HTR-8/SVneo (cell line): ENCODE measurements around the gene PHKG2.

Experiments
- DNase-seq: peaks from one replicate; pipeline ENCODE4 v3.0.0; 2011; ENCODE audit warnings: low spot score, mixed read lengths; ENCODE audit not compliant: insufficient read length
- FAIRE-seq: peaks from 2 replicates; lab custom pipeline; 2011; peaks lifted over from hg19 to GRCh38; lab: Jason Lieb, UNC

PHKG2 gene

DNA sequence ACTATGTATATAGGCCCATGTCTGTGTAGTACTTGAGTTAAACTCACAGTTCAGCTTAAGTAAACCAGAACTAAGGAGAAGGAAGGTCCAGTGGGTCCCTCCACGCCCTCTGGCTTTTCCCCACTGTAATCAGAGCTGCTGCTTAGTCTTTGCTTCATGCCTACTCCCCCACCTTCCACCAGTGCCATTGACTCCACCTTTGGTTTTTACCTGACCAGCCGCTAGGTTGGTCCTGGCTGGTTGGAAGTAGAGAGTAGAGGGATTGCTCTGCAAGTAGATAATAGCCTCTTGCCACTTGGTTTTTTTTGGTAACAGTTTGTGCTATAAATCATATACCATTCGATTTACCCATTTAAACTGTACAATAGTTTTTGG lies 22.8 kb upstream of the PHKG2 start:
- peak; percentile 36 for FAIRE-seq
- DNase-seq = no peak

DNA sequence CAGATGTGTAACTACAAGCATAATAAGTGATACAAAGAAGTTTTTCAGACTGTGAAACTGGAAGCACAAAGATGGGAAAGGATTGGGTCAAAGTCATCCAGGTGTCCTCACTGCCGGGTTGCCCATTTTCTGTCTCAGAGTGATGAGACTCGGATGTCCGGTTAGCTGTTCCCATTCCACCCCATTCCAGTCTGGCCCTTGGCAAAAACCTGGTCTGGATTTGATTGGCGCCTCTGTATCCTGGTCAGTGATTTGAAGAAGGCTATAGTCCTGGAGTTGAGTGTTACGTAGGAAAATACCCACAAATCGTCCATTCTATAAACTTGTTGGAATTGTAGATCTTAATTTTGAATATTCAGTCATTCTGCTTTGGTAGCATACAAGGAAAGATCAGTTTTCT lies 19.9 kb upstream of the PHKG2 start:
- DNase-seq (no peak), FAIRE-seq (no peak)

DNA sequence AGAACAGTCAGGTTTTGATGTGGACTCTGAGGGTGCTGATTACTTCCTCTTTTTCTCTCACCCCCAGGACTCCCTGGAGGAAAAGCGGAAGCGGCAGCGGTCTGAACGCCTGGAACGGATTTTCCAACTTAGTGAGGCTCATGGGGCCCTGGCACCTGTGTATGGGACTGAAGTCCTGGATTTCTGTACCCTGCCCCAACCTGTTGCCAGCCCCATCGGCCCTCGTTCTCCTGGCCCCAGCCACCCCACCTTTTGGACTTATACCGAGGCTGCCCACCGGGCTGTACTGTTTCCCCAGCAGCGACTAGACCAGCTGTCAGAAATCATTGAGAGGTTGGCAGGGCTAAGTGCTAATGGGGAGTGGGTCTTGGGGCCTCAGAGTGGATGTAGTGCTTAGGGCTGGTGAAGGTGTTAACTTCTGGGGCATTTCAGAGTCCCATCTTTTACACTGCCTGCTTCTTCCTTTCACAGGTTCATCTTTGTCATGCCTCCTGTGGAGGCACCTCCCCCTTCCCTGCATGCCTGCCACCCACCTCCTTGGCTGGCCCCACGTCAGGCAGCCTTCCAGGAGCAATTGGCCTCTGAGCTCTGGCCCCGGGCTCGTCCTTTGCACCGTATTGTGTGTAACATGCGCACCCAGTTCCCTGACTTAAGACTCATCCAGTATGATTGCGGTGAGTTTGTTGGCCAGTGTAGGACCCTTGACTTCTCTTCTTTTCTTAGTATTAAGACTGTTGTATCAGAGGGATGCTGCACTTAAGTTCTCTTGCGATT lies 19.1 kb upstream of the PHKG2 start:
- DNase-seq (no peak), FAIRE-seq (no peak)

DNA sequence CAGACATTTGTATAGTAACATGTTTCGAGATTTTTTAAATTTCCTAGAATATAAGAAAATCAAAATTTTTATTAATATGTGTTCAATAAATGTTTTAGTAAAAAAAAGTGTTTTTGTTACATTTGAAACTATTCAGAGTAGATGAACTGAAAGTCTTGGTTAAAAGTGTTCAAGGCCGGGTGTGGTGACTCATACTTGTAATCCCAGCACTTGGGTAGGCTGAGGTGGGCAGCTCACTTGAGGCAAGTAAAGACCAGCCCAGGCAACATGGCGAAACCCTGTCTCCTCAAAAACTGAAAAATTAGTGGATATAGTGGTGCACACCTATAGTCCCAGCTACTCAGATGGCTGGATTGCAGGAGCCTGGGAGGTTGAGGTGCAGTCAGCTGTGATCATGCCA lies 16.8 kb upstream of the PHKG2 start:
- DNase-seq = no peak
- FAIRE-seq = no peak

DNA sequence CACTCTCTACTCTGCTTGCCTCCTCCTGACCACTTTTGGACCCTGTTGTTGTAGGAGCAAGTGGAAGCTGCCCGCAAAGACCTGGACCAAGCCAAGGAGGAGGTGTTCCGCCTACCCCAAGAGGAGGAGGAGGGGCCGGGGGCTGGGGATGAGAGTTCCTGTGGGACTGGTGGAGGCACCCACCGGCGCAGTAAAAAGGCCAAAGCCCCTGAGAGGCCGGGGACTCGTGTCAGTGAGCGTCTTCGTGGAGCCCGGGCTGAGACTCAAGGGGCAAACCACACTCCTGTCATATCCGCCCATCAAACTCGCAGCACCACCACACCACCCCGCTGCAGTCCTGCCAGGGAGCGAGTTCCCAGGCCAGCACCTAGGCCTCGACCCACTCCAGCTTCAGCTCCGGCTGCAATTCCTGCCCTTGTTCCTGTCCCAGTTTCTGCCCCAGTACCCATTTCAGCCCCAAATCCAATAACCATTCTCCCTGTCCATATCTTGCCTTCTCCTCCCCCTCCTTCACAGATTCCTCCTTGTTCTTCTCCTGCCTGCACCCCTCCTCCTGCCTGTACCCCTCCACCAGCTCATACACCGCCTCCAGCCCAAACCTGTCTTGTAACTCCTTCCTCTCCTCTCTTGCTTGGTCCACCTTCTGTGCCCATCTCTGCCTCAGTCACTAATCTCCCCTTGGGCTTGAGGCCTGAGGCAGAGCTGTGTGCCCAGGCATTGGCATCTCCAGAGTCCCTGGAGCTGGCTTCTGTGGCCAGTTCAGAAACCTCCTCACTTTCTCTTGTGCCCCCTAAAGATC lies 11.0 kb upstream of the PHKG2 start:
- DNase-seq (no peak), FAIRE-seq (no peak)

DNA sequence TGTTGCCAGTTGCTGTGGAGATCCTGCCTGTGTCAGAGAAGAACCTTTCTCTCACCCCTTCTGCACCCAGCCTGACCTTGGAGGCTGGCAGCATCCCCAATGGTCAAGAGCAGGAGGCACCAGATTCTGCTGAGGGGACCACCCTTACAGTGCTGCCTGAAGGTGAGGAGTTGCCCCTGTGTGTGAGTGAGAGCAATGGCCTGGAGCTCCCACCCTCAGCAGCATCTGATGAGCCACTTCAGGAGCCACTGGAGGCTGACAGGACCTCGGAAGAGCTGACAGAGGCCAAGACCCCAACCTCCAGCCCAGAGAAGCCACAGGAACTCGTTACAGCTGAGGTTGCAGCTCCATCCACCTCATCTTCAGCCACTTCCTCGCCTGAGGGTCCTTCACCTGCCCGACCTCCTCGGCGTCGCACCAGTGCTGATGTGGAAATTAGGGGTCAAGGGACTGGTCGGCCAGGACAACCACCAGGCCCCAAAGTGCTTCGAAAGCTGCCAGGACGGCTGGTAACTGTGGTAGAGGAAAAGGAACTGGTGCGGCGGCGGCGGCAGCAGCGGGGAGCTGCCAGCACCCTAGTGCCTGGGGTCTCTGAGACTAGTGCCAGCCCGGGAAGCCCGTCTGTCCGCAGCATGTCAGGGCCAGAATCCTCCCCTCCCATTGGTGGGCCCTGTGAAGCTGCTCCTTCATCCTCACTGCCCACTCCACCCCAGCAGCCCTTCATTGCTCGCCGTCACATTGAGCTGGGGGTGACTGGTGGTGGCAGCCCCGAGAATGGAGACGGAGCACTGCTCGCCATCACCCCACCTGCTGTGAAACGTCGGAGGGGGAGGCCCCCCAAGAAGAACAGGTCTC lies 10.2 kb upstream of the PHKG2 start:
- DNase-seq (no peak), FAIRE-seq (no peak)

DNA sequence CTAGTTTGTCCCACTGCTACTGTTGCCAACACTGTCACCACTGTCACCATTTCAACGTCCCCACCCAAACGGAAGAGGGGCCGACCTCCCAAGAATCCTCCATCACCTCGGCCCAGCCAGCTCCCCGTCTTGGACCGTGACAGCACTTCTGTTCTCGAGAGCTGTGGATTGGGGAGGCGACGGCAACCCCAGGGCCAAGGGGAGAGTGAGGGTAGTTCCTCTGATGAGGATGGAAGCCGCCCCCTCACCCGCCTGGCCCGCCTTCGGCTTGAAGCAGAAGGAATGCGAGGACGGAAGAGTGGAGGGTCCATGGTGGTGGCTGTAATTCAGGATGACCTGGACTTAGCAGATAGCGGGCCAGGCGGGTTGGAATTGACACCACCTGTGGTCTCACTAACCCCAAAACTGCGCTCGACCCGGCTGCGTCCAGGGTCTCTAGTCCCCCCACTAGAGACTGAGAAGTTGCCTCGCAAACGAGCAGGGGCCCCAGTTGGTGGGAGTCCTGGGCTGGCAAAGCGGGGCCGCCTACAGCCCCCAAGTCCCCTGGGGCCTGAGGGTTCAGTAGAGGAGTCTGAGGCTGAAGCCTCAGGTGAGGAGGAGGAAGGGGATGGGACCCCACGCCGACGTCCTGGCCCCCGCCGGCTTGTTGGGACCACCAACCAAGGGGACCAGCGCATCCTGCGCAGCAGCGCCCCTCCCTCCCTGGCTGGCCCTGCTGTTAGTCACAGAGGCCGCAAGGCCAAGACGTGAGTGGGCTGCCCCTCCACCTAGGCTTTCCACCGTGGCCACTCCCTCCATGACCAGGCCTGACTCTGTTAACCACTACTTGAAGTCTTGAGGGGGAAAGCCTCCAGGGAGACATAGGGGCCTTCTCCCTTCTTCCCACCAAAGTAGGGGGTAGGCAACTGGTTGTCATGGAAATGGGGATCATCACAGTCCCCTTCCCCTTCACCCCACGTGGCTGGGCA lies 9.0 kb upstream of the PHKG2 start:
- no peak for DNase-seq
- FAIRE-seq = no peak

DNA sequence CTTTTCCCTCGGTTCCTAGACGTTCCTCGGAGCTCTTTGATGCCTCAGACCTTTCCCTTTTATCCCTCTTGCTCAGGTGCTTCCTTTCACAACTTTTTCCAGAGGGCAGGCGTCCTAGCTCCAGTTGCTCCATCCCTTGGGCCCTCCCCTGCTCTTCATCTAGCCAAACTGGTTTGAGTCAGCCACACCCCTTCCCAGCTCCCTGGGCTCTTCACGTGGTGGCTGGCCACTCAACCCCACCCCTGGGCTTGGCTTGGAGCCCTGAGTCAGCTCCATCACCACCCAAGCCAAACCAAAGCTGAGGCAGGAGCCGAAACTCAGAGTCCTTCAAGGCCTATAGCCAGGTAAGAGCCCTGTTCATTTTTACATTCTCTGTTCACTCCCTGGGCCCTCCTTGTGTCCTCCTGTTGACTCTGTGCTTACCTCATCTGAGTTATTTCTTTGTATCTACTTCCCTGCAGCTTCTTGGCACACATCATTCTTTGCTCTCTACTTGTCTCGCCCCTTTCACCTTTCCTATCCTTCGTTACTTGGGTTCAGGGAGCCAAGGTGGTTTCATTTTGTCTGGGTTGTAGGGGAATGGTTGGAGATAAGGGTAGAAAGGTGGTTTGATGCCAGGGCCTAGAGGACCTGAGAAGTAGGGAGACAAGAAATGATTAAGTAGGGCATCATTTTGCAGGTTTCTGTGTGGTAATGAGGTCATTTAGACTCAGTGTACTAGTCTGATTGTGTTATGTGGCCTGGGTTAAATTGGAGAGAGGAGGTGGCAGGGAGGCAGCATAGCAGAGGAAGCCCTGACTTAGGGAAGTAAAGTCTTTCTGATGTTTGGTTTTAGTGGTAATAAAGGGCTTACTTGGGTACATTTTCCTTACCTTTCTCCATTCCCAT lies 7.6 kb upstream of the PHKG2 start:
- DNase-seq (peak; percentile 53), FAIRE-seq (peak; percentile 54)

DNA sequence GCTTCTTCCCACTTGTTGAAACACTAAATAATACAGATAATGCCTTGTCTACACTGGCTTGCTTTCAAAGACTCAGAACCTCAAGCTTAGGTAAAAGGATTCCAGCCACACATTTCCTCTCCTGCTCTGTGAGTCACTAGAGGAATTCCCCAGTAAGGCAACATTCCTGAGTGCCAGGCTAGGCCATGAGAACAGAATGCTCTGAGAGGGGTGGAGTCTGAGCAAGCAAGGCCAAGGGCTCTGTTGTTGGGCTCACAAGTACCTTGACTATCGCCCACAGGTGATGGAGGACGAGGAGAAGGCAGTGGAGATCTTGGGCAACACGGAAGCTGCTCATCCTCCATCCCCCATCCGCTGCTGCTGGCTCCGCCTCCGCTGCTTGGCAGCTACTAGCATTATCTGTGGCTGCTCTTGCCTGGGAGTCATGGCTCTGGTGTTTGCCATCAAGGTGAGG lies 6.7 kb upstream of the PHKG2 start:
- FAIRE-seq = peak; percentile 68
- peak; percentile 85 for DNase-seq

DNA sequence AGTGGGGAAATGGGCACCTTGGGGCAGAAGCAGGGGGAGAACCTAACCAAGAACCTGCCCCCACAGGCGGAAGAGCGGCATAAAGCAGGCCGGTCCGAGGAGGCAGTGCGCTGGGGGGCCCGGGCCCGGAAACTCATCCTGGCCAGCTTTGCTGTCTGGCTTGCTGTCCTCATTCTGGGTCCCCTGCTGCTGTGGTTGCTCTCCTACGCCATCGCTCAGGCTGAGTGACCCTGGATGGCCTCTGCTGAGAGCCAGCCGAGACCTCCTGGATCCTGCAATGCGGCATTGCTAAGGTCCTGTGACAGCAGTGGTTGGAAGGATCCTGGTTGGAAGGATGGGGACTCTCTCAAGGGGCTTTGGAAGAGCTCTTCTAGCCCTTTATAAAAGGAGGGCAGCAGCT lies 4.5 kb upstream of the PHKG2 start:
- FAIRE-seq = no peak
- DNase-seq = no peak

DNA sequence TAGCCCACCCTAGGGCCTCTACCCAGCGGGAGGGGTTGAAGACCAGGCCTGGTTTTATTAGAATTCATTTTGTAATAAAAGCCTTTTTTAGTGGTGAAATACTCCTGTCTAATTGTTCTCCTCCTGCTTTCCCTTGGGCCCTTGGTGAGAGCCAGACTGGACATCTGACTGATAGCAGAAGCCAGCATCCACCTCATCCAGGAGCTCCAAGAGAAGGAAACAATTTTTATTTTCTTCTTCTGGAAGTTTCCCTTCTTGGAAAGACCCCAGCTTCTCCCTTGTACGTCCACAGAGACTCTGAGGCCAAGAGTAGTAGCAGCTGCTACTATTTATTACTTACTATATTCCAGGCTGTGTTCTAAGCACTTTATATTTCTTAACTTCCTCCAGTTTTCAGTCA lies 4.0 kb upstream of the PHKG2 start:
- no peak for DNase-seq
- FAIRE-seq = no peak

DNA sequence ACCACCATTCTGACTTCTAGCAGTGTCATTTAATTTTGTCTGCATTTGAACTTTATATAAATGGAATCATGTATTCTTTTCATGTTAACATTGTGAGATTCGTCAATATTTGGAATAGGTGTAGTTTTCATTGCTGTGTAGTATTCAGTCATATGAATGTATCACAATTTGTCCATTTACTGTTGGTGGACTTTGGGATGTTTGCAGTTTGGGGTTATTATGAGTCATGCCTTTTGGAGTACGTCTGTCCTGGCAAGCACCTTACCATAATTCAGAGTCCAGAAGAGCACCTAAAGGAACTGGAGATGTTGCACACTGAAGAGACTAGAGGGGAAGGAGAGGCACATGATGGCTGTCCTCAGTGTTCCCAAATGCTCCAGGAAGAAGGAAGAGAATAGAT lies 3.1 kb upstream of the PHKG2 start:
- DNase-seq (no peak), FAIRE-seq (no peak)

DNA sequence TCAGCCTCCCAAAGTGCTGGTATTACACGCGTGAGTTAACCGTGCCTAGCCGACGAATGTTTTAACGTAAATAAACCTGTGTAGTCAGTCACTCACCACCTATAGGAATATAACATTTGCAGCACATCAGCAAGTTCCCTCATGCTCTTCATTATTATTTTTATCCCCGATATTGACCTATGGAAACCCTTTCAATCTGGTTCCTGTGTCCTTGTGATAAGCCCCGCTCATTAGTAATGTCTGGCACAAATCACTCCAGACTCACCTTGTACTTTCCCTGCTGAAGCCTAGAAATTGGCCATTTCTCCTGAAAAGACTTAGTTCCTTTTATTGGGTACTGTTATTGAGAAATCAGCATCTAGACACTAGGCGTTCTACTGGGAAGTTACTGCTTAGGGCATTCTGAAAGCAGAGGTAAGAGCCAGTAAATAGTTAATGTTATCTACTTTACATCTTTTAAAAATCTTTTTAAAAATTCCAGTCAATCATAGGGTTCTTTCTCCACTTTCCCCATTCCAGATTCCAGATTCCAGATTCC lies 1.5 kb upstream of the PHKG2 start:
- FAIRE-seq (no peak), DNase-seq (no peak)

DNA sequence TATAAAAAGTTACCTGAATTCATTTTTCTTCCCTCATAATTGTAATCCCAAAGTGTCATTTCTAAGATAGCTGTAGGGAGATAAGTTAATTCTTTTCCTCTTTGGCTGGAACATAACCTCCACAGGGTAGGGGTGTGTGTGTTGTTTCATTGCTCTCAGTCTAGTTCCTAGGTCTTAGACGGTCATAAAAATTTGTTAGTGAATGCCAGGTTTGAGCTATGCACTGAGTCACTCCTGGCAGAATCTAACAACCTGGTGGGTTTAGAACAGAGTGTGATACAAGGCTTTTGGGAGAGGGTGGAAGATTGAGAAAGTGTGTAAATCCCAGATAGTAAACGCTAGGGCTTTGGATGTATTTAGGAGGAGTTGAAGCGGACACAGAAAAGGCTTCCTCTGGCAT lies 894 bp upstream of the PHKG2 start:
- DNase-seq (no peak), FAIRE-seq (no peak)

DNA sequence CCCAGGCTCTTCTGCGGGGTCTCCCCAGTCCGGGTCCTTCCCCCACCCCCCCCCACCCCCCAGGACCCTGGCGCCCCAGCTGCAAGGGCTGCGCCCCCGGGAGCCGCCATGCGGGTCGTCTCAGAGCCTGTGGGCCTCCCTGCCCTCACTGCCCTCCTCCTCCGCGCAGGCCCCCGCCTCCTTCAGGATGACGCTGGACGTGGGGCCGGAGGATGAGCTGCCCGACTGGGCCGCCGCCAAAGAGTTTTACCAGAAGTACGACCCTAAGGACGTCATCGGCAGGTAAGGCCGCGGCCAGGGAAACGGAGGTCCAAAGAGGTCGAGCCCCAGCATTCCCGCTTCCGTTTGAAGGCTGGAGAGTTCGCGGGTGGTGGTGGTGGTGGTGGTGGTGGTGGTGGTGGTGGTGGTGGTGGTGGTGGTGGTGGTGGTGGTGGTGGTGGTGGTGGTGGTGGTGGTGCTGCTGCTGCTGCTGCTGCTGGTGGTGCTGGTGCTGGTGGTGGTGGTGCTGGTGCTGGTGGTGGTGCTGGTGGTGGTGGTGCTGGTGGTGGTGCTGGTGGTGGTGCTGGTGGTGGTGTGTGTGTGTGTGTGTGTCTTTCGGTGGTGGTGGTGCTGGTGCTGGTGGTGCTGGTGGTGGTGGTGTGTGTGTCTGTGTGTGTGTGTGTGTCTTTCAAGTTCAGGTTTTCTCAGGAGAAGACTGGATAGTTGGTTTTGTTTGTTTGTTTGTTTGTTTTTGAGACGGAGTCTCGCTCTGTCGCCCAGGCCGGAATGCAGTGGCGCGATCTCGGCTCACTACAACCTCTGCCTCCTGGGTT lies 615 bp downstream of the PHKG2 start:
- DNase-seq = no peak
- FAIRE-seq = no peak

DNA sequence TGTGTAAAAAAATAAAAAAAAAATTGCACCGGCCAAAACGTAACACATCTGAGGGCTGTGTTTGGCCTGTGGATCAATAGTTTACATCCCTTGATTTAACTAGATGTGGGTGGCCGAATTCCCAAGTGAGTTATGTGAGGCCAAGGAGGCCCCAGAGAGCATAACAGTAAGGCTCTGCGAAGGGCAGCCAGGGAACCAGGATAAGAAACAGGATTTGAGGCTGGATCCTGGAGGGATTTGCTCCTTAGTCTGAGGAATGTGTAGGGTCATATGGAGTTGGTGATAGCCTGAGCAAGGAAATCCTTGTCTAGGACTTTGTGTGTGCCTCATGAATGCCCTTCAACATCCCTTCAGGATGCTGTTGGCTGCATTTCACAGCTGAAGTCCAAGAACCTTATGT lies 2.0 kb downstream of the PHKG2 start:
- DNase-seq = no peak
- no peak for FAIRE-seq

DNA sequence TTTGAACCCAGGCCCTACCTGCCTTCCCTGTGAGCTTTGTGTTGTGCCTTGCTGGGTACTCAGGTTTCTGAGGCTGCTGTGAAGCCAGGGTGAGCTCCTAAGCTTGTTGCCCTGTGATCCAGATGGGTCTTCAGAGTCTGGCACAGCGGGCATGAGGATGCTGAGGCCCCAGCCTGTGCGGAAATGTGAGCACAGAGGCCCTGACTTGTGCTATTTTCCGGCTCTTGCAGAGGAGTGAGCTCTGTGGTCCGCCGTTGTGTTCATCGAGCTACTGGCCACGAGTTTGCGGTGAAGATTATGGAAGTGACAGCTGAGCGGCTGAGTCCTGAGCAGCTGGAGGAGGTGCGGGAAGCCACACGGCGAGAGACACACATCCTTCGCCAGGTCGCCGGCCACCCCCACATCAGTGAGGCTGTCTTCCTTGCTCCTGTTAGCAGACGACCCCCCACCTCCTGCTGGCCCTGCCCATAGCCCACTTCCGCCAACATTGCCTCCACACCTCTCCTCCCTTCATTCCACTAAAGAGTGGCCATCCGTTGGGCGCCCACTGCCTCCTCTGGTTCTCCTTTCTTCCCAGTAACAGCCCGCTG lies 2.7 kb downstream of the PHKG2 start:
- DNase-seq = no peak
- FAIRE-seq = no peak
